ENCODE measurements around the gene FAM32A.
"Not testable (repeated sequence)": the region's sequence is repeated elsewhere in the genome, so short reads cannot be mapped to it uniquely, and the experiment has no call there.

The FAM32A gene

DNA sequence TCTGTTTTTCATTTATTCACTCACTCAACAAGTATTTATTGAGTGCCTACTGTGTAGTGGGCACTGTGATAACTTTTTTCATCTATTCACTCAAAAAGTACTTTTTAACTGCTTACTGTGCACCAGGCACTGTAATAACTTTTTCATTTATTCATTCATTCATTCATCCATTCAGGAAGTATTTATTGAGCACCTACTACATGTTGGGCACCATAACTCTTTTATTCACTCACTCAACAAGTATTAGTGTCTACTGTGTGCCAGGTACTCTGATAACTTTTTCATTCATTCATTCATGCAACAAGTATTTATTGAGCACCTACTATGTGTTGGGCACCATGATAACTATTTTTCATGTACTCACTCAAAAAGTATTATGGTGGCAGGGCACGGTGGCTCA is 18.8 kb upstream of the FAM32A start:
- no peak for DNase-seq

DNA sequence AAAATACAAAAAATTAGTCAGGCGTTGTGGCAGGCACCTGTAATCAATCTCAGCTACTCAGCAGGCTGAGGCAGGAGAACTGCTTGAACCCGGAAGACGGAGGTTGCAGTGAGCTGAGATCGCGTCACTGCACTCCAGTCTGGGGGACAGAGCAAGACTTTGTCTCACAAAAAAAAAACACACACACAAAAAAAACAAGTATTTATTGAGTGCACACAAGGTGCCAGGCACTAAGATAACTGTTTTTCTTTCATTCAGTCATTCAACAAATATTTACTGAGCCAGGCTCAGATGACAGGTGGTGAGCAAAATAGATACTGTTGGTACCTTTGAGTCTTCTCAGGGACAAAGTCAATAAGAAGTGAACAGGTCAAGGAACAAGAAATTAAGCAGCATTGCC is 18.2 kb upstream of the FAM32A start:
- DNase-seq: no peak

DNA sequence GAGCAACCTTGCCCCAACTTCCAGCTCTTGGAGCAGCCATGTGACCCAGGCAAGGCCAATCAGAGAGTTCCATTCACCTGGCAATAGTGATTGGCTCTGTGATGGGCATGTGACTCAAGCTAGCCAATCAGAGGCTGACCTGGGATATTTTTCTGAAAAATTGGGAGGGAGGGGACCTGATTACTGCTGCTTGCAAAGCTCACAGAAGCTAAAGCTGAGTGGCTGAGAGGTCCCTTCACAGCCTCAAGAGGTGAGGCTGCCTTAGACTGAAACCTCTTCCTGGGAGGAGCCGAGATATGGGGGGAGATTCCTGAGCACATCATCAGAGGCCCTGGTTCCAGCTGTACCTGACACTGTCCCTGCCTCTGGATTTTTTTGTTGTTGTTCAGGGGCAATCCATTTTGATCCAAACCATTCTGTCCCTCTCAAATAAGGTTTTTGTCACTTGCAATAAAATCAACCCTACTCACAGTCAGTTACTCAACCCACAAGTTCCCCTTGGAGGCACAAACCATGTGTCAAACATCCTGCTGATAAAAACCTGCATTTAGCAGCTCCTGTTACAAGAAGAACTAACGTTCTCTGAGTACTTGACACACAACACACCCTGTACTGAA is 16.6 kb upstream of the FAM32A start:
- DNase-seq: no peak

DNA sequence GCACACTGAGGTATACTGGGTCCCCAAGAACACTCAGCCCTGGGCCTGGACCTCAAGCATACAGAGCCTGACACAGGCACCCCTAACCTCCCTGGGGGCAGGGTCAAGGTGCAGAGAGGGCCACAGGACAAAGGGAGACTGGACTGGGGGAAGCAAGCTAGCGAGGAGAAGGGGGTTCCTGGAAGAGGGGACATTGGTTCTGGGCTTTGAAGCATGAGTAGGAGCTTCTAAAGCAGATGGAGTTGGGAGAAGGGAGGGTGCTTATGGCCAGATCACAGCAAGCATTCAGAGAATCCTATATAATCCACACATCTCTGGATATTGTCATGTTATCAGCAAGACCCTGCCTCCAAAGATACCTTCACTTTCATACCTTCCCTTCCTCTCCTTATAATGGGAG is 15.1 kb upstream of the FAM32A start:
- no peak for DNase-seq

DNA sequence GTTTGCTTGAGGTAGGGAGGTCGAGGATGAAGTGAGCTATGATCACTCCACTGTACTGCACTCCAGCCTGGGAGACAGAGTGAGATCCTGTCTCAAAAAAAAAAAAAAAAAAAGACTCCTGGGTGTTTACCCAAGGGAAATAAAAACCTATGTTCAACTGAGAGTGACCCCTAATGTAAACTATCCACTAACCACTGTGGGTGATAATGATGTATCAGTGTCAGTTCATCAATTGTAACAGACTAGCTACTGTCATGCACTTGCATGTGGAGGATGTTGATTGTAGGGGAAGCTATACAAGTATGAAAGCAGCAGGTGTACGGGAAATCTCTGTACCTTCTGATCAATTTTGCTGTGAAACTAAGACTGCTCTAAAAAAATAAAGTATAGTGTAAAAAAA is 9.3 kb upstream of the FAM32A start:
- DNase-seq: no peak

DNA sequence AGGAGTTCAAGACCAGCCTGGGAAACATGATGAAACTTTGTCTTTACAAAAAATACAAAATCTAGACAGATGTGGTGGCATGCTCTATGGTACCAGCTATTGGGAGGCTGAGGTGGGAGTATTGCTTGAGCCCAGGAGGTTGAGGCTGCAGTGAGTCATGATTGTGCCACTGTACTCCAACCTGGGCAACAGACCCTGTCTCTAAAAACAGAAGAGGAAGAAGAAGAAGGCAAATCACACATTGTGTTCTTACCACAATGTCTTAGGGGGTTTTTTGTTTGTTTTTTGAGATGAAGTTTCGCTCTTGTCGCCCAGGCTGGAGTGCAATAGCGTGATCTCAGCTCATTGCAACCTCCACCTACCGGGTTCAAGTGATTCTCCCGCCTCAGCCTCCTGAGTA is 6.3 kb upstream of the FAM32A start:
- not testable (repeated sequence) for DNase-seq

DNA sequence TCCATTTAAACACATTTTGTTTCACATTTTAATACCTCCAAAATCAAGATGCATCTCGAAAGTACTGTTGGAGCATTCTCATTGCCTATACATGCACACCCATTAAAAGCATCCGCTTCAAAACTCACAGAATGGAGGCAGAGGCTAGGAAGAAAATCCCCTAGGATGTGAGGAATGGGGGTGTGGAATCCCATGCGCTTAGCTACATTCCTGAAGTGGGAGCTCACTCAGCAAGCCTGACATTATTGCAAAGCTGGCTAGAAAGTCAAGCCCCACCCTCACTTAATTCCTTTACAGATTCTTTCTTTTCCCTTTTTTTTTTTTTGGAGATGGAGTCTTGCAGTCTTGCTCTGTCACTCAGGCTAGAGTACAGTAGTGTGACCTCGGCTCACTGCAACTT is 4.6 kb upstream of the FAM32A start:
- DNase-seq: no peak

DNA sequence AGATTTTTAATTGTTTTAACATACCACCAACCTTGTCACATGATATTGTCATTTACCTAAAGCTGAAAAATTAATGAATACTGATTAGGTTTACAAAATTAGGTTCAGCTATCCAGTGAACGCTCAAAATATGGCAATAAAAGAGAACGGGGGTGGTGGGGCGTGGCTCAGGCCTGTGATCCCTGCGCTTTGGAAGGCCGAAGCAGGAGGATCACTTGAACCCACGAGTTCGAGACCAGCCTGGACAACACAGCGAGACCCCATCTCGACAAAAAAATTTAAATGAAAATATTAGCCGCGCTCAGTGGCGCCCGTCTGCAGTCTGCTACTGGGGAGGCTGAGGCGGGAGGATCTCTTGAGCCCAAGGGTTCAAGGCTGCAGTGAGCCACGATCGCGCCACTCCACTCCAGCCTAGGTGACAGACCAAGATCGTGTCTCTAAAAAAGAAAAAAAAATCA is 516 bp upstream of the FAM32A start:
- DNase-seq: no peak

DNA sequence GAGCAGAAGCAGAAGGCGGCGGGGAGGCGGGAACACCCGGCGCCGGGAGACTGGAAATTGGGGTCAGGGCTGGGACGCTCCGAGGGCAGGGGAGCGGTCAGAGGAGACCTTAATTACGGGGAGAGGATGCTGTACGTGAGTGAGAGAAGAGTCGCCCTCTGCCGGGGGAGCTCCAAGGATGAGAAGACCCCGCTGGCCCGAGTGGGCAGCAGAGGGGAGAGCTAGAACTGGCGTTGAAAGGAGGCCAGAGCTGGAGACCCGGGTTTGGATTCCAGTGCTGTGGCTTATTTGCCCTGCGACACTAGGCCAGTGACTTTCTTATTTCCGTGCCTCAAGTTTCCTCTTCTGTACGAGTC is 536 bp downstream of the FAM32A start:
- no peak for DNase-seq

DNA sequence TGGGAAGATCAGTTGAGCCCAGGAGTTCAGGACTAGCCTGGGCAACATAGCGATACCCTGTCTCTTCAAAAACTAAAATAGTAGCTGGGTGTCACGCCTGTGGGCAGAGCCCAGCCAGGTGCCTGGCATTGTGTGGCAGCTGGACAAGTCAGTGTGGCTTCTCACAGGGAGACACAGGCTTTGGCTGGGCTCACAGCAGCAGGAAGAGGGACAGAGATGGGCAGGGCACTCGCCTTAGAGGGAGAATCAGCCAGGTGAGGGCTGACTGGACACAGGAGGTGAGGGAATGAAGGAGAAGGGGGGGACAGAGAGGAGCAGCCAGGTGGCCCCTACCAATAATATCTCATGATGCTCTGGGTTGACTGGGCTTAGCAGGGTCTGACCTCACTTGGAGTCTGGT is 3.3 kb downstream of the FAM32A start:
- DNase-seq: no peak

DNA sequence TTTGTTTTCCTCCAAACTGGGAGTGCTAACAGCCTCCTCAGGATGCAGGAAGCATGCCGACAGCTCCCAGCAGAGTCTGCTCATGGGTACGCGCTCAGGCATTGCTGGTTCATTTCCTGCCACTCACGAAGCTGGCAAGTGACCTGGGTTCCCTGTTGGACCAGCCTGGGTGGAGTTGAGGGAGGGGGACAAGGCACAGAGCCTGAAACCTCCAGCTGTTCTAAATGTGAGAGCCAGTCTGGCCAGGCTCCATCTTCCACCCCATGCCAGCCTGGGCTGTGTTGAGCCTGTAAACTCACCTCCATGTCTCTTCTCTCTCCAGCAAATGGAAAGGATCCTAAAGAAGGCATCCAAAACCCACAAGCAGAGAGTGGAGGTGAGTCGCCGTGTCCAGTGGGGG is 5.0 kb downstream of the FAM32A start:
- DNase-seq: no peak

DNA sequence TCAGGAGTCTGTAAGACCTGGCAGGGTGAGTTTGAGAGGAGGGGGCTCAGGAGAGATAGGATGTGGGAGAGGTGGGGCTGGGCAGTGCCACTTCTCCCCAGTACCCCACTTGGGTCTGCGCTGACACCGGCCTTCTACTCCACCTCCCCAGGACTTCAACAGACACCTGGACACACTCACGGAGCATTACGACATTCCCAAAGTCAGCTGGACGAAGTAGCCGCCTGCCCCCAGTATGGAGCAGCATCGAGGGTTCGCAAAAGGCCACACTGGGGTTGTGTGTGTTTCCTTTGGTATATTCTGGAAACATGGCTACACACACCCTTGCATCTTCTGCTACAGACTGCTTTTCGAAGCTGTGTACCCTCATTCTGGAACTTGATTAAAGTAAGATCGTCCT is 5.5 kb downstream of the FAM32A start:
- no peak for DNase-seq

DNA sequence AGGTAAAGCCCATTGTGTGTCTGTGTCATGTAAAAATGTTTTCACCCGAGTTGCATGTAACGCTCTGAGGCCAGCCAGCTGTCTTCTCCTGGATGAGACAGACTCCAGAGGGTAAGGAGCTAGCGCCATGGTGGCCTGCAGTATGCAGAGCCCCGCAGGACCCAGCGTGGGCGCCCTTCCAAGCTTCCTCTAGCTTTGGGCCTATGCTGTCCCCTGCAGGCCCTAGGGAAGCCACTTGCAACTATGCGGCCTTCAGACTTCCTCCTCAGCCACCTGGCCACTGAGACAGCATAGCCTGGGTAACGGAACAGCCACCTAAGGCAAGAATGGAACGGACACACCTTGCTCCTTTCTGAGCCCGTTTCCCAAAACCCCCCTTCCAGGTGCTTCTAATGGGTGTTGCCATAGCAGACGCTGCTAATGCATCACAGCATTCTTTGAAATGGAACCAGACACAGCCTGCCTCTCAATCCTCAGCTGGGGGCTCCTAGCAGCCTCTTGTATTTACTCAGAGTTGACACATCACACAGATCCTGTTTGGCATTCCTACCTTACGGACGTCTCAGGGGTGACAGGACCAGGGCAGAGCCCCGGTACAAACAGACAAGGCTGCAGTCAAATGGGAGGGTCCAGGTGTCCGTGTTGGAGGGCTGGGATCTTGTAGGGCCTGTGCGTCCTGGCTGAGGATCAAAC is 6.2 kb downstream of the FAM32A start:
- DNase-seq: no peak

DNA sequence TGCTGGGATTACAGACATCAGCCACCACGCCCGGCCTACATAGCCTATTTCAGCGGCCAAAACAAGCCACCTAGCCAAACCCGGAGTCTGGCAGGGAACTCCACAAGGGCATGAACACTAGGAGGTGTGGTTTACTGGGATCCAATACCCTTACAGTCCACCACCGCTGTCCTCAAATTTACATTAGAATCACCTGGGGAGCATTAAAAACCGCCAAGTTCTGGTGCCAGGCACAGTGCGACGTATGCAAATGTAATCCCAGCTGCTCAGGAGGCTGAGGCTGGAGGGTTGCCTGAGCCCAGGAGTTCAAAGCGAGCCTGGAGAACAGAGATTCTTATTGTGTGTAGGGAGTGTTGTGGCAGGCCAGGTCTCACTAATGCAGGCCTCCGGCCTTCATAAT is 8.3 kb downstream of the FAM32A start:
- no peak for DNase-seq

DNA sequence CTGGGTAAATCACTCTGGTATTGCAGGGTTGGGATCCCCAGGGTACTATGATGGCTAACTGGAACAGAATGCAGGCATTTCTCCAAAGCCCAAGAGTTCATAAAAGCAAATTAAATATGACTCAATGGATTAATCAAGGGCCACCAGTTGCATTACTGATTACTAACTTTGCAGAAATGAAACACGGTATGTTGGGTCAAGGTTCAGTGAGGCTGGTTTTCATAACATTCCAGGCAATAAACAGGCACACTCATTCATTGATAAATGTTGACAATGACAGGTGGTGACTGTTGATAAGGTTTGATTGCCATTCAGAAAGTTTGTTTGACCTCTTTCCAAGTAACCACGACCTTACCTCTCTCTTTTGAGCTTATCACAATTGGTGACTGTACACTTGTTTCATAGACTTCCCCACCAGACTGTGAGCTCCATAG is 12.0 kb downstream of the FAM32A start:
- no peak for DNase-seq

DNA sequence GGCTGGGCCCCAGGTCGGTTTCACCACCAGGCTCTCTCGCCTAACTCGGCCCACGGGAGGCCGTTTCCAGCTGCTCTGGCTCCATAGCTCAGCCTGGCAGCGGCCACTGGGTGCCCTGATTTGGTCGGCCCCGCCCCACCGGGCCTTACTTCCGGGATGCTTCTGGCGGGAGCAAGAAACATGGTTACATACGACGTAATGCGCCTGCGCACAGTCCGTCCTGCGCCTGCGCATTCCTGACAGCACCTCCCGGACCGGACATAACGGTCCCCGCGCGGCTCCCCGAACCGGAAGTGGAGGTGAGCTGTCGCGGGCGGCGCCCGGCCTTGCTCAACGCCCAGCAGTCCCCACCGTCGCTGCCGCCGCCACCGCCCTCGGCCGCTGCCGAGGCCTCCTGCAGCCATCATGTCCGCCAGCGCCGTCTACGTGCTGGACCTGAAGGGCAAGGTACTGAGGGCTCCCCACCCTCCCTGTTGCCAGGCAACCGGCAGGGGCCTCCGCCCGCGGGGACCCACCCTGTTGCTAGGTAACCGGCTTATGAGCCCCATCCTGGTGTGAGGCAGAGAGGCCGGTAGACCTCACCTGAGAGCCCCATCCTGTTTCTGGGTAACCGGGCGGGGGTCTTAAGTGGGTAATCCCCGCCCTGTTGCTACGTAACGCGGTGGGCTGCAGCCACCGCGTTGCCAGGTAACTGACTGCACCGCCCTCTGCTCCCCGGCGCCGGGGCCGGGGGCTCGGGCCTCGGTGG is 12.6 kb downstream of the FAM32A start, which contains the start of gene AP1M1:
AP1M1 (plus strand) TSS at position 290 of the 748 bp plus-strand sequence; CDS start at position 406, 116 bp downstream.
- peak; percentile 94 for DNase-seq

DNA sequence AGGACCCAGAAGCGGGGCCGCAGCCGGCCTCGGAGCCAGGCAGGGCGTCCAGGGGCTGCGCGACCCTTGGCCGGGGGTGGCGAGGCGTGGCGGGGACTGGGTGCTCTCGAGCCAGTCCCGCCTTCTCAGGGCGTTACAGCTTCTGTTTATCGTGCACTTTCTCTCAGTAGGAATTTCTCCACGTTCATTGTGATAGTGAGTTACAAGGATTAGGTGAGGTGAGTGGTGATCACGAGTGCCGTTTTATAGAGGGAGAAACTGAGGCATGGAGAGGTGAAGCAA is 13.1 kb downstream of the FAM32A start:
- no peak for DNase-seq

DNA sequence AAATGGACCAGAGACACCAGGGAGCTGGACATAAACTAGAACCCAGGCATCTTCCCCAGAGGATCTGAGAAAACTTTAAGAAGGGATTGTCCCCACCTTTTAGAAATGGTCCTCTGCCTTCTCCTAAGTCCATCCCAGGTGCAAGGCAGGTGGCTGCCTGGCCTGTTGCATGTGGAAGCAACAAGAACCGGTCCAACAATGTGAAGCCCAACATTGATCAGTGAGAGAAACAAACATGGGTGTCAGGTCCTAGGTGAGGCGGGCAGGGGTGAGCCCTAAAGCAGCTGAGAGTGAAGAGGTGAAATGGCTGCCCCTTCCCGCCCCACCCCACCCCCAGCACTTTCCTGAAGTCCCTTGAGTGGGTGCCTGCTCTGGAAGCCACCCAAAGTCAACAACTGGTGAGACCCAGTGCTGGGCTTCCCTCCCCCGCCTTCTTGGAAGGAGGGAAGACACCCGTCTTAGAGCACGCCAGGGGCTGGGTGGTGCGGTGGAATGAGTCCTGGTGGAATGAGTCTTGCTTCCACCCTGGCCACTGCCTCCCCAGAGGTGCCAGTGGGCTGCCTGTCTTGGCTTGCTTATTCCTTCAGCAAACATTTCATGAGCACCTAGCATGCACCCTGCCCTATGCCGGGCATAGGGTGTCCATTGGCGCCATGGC is 14.2 kb downstream of the FAM32A start:
- no peak for DNase-seq

DNA sequence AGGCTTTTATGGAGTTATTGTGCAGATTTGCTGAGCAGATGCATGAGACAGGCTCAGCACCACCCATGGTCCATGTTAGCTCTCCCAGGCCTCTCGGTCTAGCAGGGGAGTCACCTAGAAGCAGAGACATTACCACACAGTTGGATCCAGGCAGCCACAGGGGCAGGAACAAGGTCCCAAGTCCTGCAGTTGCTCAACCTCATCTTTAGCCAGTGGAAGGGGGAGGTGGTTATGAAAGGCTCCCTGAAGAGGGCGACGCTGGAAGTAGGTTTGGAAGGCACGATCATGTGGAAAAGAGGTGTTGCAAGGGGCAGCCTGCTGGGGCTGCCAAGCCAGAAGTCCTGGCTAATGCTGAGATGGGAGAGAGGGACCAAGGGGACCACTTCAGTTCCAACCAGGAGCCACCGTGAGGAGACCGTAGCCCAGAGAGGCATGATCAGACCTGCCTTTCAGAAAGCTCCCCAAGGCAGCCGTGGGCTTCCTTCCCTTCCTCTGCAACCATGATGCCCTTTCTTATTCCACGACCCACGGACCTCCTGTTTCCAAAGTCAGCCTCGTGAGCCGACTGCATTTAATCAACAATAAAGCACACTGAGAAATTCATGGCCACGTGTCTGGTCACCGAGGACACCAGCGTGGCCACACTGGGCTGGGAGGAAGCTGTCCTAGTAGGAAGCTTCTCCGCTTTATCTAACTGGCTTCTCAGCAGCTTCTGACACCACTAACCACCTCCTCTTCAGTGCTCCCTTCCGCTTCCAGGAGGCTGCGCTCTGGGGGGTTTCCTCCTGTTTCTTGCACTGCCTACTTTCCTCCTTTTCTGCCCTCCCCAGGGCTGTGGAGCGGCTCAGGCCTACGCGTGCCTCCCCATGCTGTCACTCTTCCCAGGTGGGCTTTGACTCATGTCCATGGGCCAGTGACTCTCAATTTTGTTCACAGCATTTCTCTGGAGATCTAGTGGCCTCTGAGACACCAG is 15.1 kb downstream of the FAM32A start:
- no peak for DNase-seq

DNA sequence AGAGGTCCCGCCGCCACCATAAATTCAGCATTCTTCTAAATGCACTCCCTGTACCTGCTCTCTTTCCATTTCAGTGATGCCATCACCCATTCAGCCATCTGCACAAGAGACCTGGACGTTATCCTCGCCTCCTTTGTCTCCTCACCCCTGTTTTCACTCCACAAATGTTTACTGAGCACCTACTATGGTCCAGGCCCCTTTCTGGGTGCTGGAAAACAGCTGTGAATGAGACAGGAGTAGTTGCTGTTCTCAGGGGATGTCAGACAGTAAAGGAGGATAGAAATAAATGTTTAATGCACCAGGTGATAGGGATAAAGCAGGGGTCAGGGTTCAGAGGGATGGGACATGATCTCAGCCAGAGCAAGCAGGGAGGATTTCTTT is 15.8 kb downstream of the FAM32A start:
- DNase-seq: no peak

DNA sequence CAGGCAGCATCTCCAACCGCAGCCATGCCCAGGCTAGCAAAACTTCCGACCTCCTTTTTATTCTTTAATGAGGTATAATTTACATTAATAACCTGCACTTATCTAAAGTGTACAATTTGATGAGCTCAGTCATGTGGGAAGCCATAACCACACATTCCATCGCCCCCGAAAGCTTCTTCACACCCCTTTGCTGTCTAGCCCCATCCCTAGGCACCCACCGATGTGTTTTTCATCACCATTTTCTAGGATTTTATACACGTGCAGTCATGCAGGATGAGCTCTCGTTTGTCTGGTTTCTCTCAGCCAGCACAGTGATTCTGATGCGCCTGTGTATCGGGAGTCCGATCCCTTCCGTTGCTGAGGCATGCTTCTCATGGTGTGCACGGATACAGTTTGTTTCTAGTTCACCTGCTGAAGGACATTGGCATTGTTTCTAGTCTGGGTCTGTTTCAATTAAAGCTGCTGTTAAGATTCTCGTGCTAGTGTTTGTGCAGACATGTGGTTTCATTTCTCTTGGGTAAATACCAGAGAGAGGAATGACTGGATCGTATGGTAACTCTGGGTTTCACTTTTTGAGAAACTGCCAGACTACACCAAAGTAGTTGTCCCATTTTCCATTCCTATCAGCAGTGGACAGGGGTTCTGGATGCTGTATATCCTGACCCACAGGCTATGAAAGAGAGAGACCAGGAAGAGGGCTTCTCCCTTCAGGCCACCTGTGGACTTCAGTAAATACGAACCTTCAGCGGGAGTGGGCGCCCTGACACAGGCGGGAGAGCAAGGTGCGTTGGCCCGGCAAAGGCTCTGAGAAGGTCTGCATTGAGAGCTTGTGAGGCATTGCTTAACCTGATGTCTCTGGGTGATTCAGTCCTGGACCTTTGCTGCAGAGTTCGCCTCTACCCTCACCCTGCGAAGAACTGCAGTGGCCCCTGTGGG is 17.4 kb downstream of the FAM32A start:
- no peak for DNase-seq

Measured in NCI-H1694 (cell line).